Smooth muscle cell of the pulmonary artery (primary cell): ENCODE data around the gene WDR83. TPM values are rescaled to one million over a fixed set of nuclear protein-coding genes. Genes with fewer than 3 reads are reported as not detected.

ENCODE experiments used
- total RNA-seq: library from RNA; depleted of rRNA; stranded (reverse); fragments of >200 nt; gene quantifications from 2 replicates; pipeline ENCODE4 v1.2.3, GENCODE V29; 2014

Gene WDR83
- 8.8 and 9.8 TPM in 2 replicates for total RNA-seq

GRCh38 chr19:12666265-12667048 lies at the start of gene WDR83, which contains the start of gene MAN2B1:
Gene WDR83 (plus strand): TSS chr19:12666807. CDS start chr19:12669791, 2,984 bp downstream.
Gene MAN2B1 (minus strand): TSS chr19:12666742. CDS start chr19:12666701, 41 bp downstream.

GRCh38 chr19:12681074-12681987 lies 14.7 kb downstream of the WDR83 start, which contains the start of gene DHPS:
Gene DHPS (minus strand): TSS chr19:12681880. CDS start chr19:12681766, 114 bp downstream.

GRCh38 chr19:12687496-12688196 lies 21.0 kb downstream of the WDR83 start, which contains the start of gene GNG14:
Gene GNG14 (plus strand): TSS chr19:12687998. CDS start chr19:12688049, 51 bp downstream.

GRCh38 chr19:12696366-12697335 lies 30.0 kb downstream of the WDR83 start, which contains the start of gene FBXW9:
Gene FBXW9 (minus strand): TSS chr19:12696631. CDS start chr19:12696581, 50 bp downstream.

GRCh38 chr19:12723641-12724426 lies 57.2 kb downstream of the WDR83 start, which contains the start of gene TNPO2:
Gene TNPO2 (minus strand): TSS chr19:12723932. CDS start chr19:12720977, 2,955 bp downstream.

Other genes starting within 250 kb of the WDR83 start
- gene ZNF443, start 225.8 kb upstream of the WDR83 start, total RNA-seq: 1.5 and 2.0 TPM in 2 replicates
- 2.3 and 3.5 TPM in 2 replicates for gene ZNF709, start 182.0 kb upstream of the WDR83 start, total RNA-seq
- gene ZNF564, start 115.3 kb upstream of the WDR83 start, total RNA-seq: 7.4 and 8.5 TPM in 2 replicates
- gene ZNF490, start 56.0 kb upstream of the WDR83 start, total RNA-seq: 7.3 and 9.6 TPM in 2 replicates
- gene ZNF791, start 55.9 kb upstream of the WDR83 start, total RNA-seq: 13.7 and 15.4 TPM in 2 replicates
- 60.0 and 60.9 TPM in 2 replicates for gene MAN2B1, start 65 bp upstream of the WDR83 start, total RNA-seq
- 58.8 and 66.5 TPM in 2 replicates for gene DHPS, start 15.1 kb downstream of the WDR83 start, total RNA-seq
- not detected in 2 replicates for gene GNG14, start 21.2 kb downstream of the WDR83 start, total RNA-seq
- 5.5 and 6.4 TPM in 2 replicates for gene FBXW9, start 29.8 kb downstream of the WDR83 start, total RNA-seq
- 50.6 and 71.6 TPM in 2 replicates for gene TNPO2, start 57.1 kb downstream of the WDR83 start, total RNA-seq
- gene TRIR, start 67.9 kb downstream of the WDR83 start, total RNA-seq: 78.1 and 93.8 TPM in 2 replicates
- gene GET3, start 70.7 kb downstream of the WDR83 start, total RNA-seq: 61.8 and 67.5 TPM in 2 replicates
- not detected in 2 replicates for gene BEST2, start 85.0 kb downstream of the WDR83 start, total RNA-seq
- gene HOOK2, start 108.7 kb downstream of the WDR83 start, total RNA-seq: 18.5 and 26.7 TPM in 2 replicates
- gene JUNB, start 124.7 kb downstream of the WDR83 start, total RNA-seq: 77.3 and 101 TPM in 2 replicates
- 188 and 217 TPM in 2 replicates for gene PRDX2, start 135.0 kb downstream of the WDR83 start, total RNA-seq
- 0.13 TPM in 1 of 2 replicates, not detected in the other for gene THSD8, start 135.3 kb downstream of the WDR83 start, total RNA-seq
- 8.8 and 9.9 TPM in 2 replicates for gene RNASEH2A, start 139.8 kb downstream of the WDR83 start, total RNA-seq
- not detected in 2 replicates for gene RTBDN, start 167.8 kb downstream of the WDR83 start, total RNA-seq
- 0.07 and 0.36 TPM in 2 replicates for gene MAST1, start 171.7 kb downstream of the WDR83 start, total RNA-seq
- 40.5 and 57.0 TPM in 2 replicates for gene DNASE2, start 214.6 kb downstream of the WDR83 start, total RNA-seq
- not detected in 2 replicates for gene KLF1, start 220.4 kb downstream of the WDR83 start, total RNA-seq
- 16.0 and 23.4 TPM in 2 replicates for gene GCDH, start 224.4 kb downstream of the WDR83 start, total RNA-seq